Sigmoid colon (tissue), 7 donors: ENCODE measurements around the gene TMEM138. TPM values are rescaled to one million over a fixed set of nuclear protein-coding genes. Genes with fewer than 3 reads are reported as not detected.

Experiments used
- DNase-seq: peaks from one replicate; pipeline ENCODE4 v3.0.0-alpha.2; 2019
- H3K27ac ChIP-seq, 4 donors: fragments of 200-600 bp; sonication (generic); one replicate each; pipeline ENCODE4 v1.5.1; 2016 to 2019; ENCODE audit warnings: mild to moderate bottlenecking in 1 of 4
- H3K27me3 ChIP-seq, 3 donors: fragments of 200-600 bp; sonication (generic); one replicate each; pipeline ENCODE4 v1.5.1; 2019; ENCODE audit warnings: mild to moderate bottlenecking in 1 of 3
- H3K36me3 ChIP-seq, 4 donors: fragments of 200-600 bp; sonication (generic); one replicate each; pipeline ENCODE4 v1.5.1; 2016 to 2019
- H3K4me1 ChIP-seq, 4 donors: fragments of 200-600 bp; sonication (generic); one replicate each; pipeline ENCODE4 v1.5.1; 2017 to 2019
- H3K4me3 ChIP-seq, 4 donors: fragments of 200-600 bp; sonication (generic); one replicate each; pipeline ENCODE4 v1.5.1; 2017 to 2019; ENCODE audit warnings: mild to moderate bottlenecking in 2 of 4, moderate library complexity in 1 of 4
- H3K9me3 ChIP-seq, 4 donors: fragments of 200-600 bp in 3 of 4; sonication (generic) in 3 of 4; one replicate each; pipeline versions ENCODE4 v1.5.1 to v1.6.1; 2013 to 2019
- EP300 ChIP-seq, 4 donors: sonication (generic); formaldehyde crosslinking; IDR thresholded peaks; one replicate each; pipeline ENCODE4 v1.6.1; 2017; ENCODE audit warnings: antibody characterized with exemption in 4 of 4
- POLR2A ChIP-seq, 2 donors: fragments of 450-650 bp; IDR thresholded peaks; one replicate each; pipeline ENCODE4 v1.6.1; 2016; ENCODE audit warnings: antibody characterized with exemption in 2 of 2, mild to moderate bottlenecking in 2 of 2, moderate library complexity in 2 of 2
- POLR2AphosphoS5 ChIP-seq, 4 donors: sonication (generic); formaldehyde crosslinking; IDR thresholded peaks; one replicate each; pipeline ENCODE4 v1.6.1; 2017; ENCODE audit warnings: antibody characterized with exemption in 4 of 4
- WGBS, 2 donors: extraction: QIAGEN DNeasy Blood & Tissue Kit; methylation state at CpG; one replicate each; pipeline ENCODE4 v1.1.7; 2013; 5-methylcytosine and 5-hydroxymethylcytosine counted together
- intact Hi-C: fragments of 100-400 bp; cut with DNase I; formaldehyde crosslinking; loops from one replicate; pipeline ENCODE4 v1.15.1; 2023
- polyA plus RNA-seq, 3 donors: library from polyadenylated mRNA; stranded (reverse); fragments of 200-250 nt; gene quantifications; one replicate each; pipeline ENCODE4 v1.2.3, GENCODE V29; 2013
- total RNA-seq, 4 donors: library from RNA; depleted of rRNA; stranded (reverse); fragments of >200 nt; gene quantifications; one replicate each; pipeline ENCODE4 v1.1.0, GENCODE V29; 2016
- TF ChIP-seq, protein P1 (sequence below), 4 experiments: fragments of 450-650 bp in 3 of 4; fragments of 200-600 bp in 1 of 4; IDR thresholded peaks; one replicate each; pipeline ENCODE4 v1.5.1; 2016 to 2019; ENCODE audit warnings: antibody characterized with exemption in 4 of 4, mild to moderate bottlenecking in 3 of 4, moderate library complexity in 2 of 4
- donor health status: healthy with polysubstance abuse.
- donor health status: Bipolar disorder and iron deficiency.
- donor health status: healthy.

Gene TMEM138
- total and polyA plus RNA-seq, 7 donors, result 12.6 to 39.9 (median 19.4) TPM

DNA sequence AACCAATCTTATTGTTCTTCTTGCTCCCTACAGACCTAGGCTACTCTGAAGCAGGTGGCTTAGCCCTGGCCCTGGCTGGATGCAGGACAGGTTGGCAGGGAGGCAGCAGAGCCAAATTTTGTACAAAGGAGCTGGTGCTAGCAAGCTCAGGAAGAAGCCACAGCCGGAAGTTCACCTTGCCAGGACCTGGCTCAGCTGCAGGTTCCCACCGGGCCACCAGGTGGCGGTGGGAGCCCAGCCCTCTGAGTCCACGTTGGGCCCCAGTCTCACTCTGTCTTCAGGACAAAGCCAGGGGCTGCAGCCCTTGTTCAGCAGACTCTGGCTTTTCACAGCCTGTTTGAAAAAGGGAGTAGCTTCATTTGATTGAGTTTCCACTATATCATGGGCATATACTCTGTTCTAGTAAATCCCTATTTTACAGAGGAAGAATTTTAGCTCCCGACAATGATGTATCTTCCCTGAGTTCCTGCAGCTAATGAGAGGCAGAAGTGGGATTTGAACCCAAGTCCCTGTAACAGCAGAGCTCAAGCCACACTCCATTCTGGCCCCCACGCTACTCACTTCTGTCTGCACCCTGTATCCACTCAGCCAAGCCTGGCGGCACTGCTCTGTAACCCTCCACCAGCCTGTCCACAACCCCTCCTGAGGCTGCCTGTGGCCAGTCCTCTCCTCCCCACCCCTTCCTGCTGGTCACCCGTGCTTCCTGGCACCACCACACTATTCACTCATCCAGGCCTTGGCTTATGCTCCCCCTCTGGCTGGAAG lies 25.8 kb upstream of the TMEM138 start:
- intact Hi-C loops, result loop anchor here (10.0 kb wide), 1 partner anchor 432 kb away; the partner anchor contains the start of gene PRPF19
- no peaks in the 10 kb centered on the region for H3K9me3 ChIP-seq
- H3K27ac ChIP-seq, result peak overlapping the region in 3 of 4 donors; percentile 17 to 59 (median 17)
- no peak overlapping the region for H3K4me3 ChIP-seq
- DNase-seq, result peak; percentile 88
- H3K27me3 ChIP-seq, result no peaks in the 10 kb centered on the region
- 29 to 33% methylated on average over 8 of the region's 8 CpGs for WGBS, 2 donors
- peaks cover 0 to 26% (median 16%) of the 10 kb centered on the region in 4 donors for H3K4me1 ChIP-seq
- TF ChIP-seq EP300 (IDR thresholded peaks at IDR 0.05) (no peak), POLR2AphosphoS5 (IDR thresholded peaks at IDR 0.05) (peak in 1 of 4 donors; percentile 15)
- TF ChIP-seq, protein P1, sequence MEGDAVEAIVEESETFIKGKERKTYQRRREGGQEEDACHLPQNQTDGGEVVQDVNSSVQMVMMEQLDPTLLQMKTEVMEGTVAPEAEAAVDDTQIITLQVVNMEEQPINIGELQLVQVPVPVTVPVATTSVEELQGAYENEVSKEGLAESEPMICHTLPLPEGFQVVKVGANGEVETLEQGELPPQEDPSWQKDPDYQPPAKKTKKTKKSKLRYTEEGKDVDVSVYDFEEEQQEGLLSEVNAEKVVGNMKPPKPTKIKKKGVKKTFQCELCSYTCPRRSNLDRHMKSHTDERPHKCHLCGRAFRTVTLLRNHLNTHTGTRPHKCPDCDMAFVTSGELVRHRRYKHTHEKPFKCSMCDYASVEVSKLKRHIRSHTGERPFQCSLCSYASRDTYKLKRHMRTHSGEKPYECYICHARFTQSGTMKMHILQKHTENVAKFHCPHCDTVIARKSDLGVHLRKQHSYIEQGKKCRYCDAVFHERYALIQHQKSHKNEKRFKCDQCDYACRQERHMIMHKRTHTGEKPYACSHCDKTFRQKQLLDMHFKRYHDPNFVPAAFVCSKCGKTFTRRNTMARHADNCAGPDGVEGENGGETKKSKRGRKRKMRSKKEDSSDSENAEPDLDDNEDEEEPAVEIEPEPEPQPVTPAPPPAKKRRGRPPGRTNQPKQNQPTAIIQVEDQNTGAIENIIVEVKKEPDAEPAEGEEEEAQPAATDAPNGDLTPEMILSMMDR (IDR thresholded peaks at IDR 0.05), result peak; percentile 68 to 94 (median 86)
- peaks cover 0 to 6% (median 3%) of the 10 kb centered on the region in 4 donors for H3K36me3 ChIP-seq

DNA sequence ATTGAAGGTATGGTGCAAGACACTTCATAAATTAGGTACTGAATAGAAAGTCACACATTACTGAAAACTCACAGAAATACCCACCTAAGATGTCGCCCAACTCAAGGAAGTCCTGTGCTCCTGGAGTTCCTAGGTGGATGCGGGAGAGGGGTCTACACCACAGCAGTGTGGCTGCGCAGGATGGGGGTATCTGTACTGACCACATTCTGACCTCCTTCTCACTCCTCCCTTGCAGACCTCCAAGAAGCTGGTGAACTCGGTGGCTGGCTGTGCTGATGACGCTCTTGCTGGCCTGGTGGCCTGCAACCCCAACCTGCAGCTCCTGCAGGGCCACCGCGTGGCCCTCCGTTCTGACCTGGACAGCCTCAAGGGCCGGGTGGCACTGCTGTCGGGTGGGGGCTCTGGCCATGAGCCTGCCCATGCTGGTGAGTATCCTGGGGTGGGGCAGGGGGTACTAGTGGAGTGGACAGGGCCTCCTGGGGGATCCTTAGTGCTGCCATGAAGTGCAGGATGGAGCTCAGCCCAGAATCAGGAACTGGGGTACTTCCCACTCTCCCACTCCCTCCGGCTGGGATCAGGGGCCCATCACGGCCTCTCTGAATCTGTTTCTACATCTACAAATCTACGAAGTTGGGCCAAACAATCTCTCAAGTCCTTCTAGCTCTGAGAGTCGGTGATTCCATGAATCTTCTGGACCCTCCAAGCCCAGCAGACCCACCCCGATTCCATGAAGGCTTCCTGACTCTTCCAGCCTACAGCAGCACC lies 24.3 kb upstream of the TMEM138 start:
- WGBS, 2 donors, result 95% methylated on average over 15 of the region's 15 CpGs
- Histone ChIP-seq H3K36me3 (peaks cover 0 to 6% (median 3%) of the 10 kb centered on the region in 4 donors), H3K4me1 (peaks cover 0 to 13% (median 7%) of the 10 kb centered on the region in 4 donors), H3K4me3 (no peak overlapping the region), H3K27me3 (no peaks in the 10 kb centered on the region), H3K9me3 (no peaks in the 10 kb centered on the region), H3K27ac (no peak overlapping the region)
- no peak for DNase-seq
- intact Hi-C loops, result loop anchor here (1.0 to 10.0 kb wide), 2 partner anchors 47 to 433 kb away; partner anchors contain the start of gene PRPF19
- TF ChIP-seq EP300 (IDR thresholded peaks at IDR 0.05), result no peak
- TF ChIP-seq, protein P1 (IDR thresholded peaks at IDR 0.05), result no peak
- TF ChIP-seq POLR2AphosphoS5 (IDR thresholded peaks at IDR 0.05), result no peak
- TF ChIP-seq POLR2A (IDR thresholded peaks at IDR 0.05), result no peak

DNA sequence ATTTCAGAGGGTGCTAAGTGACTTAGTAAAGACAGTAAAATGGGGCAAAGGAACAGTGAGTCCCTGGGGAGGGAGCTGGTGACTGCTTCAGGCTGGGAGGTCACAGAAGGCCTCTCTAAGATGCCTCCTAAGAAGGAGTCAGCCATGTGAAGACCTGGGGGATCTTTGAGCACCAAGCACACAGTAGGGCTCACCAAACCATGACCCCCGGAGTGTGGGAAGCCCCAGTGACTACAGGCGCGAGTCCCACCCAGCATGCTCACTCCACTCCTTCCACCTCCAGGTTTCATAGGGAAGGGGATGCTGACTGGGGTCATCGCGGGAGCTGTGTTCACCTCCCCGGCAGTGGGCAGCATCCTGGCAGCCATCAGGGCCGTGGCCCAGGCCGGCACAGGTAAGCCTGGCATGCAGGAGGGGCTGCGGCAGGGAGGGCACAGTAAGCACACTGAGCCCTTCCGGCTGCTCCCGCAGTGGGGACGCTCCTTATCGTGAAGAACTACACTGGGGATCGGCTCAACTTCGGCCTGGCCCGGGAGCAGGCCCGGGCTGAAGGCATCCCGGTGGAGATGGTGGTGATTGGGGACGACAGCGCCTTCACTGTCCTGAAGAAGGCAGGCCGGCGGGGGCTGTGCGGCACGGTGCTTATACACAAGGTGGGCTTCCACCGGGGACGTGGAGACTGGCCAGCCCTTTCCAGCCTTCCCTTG lies 23.2 kb upstream of the TMEM138 start:
- 92 to 93% methylated on average over 26 of the region's 26 CpGs for WGBS, 2 donors
- Histone ChIP-seq H3K4me3 (no peak overlapping the region), H3K27me3 (no peaks in the 10 kb centered on the region), H3K4me1 (peaks cover 0 to 6% (median under 1%) of the 10 kb centered on the region in 4 donors), H3K27ac (no peak overlapping the region), H3K36me3 (peaks cover 0 to 6% (median 3%) of the 10 kb centered on the region in 4 donors), H3K9me3 (no peaks in the 10 kb centered on the region)
- peak; percentile 21 for DNase-seq
- intact Hi-C loops, result loop anchor here (10.0 kb wide), 1 partner anchor 434 kb away; the partner anchor contains the start of gene PRPF19
- TF ChIP-seq POLR2AphosphoS5 (IDR thresholded peaks at IDR 0.05), result no peak

DNA sequence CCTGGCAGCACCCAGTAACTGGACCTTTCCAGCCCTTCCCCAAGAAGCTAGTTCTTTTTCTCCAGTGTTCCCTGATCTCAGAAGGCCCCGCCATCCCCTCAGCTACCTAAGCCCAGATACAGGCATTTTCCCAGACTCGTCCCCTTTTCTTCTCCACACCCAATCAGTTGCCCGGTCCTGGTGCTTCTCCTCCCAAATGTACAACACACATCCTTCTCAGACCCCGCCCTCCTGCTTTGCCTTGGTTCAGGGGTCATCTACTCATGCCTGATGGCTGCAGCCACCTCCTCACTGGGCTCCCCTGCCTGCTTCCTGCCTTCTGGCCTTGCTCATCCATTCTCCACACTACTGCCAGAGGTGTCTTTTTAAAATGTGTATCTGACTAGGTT lies 22.7 kb upstream of the TMEM138 start:
- DNase-seq, result no peak
- no peak overlapping the region for H3K4me3 ChIP-seq
- peaks cover 0 to 6% (median 3%) of the 10 kb centered on the region in 4 donors for H3K36me3 ChIP-seq
- H3K4me1 ChIP-seq, result peaks cover 0 to 5% (median 0%) of the 10 kb centered on the region in 4 donors
- no peak overlapping the region for H3K27ac ChIP-seq
- 84 to 90% methylated on average over 4 of the region's 4 CpGs for WGBS, 2 donors
- no peaks in the 10 kb centered on the region for H3K27me3 ChIP-seq
- intact Hi-C loops, result loop anchor here (10.0 kb wide), 1 partner anchor 435 kb away; the partner anchor contains the start of gene PRPF19
- H3K9me3 ChIP-seq, result no peaks in the 10 kb centered on the region
- TF ChIP-seq POLR2AphosphoS5 (IDR thresholded peaks at IDR 0.05), result no peak
- no peak for TF ChIP-seq EP300 (IDR thresholded peaks at IDR 0.05)
- TF ChIP-seq, protein P1 (IDR thresholded peaks at IDR 0.05), result no peak
- no peak for TF ChIP-seq POLR2A (IDR thresholded peaks at IDR 0.05)
